ENCODE results near the gene HCFC1. TPM values are rescaled to one million over a fixed set of nuclear protein-coding genes. Genes with fewer than 3 reads are reported as not detected.

HCFC1 gene
- total and polyA plus RNA-seq, 2 of the 8 experiments (the other 6 are each of a cell fraction or from before 2014, with no cell fraction given): 24.9 to 117 TPM

GRCh38 chrX:153958605-153959004 lies 13.0 kb downstream of the HCFC1 start:
- H3K4me1 ChIP-seq (replicated peaks in 1 of 4; ENCODE audit: control insufficient read depth in 3 of 4, insufficient read depth in 4 of 4, low read length in 3 of 4): no peaks in the 10 kb centered on the region
- H3K4me3 ChIP-seq (ENCODE audit: extremely low read depth in 1 of 4, insufficient read depth in 2 of 4, low read depth in 3 of 4, low read length in 4 of 4): no peak overlapping the region
- no peak overlapping the region for H3K23ac ChIP-seq (ENCODE audit: insufficient read length)
- WGBS, 2 experiments (ENCODE audit: extremely low coverage in 1 of 2, insufficient coverage in 1 of 2, insufficient read length in 1 of 2, insufficient replicate concordance in 2 of 2, low coverage in 1 of 2, low lambda C conversion rate in 2 of 2, missing lambda C conversion rate in 1 of 2): 93% methylated on average over 3 of the region's 14 CpGs; no CpG with 5 or more reads in 1 of the 2 experiments
- no peak overlapping the region for H4K5ac ChIP-seq (ENCODE audit: insufficient read length, low read depth, low read length)
- H2AK5ac ChIP-seq (ENCODE audit: low read depth, low read length): no peak overlapping the region
- H3K56ac ChIP-seq (replicated peaks; ENCODE audit: insufficient read length, low read depth, low read length): no peak overlapping the region
- H3K4me2 ChIP-seq (ENCODE audit: insufficient read depth in 1 of 2, low read depth in 2 of 2, low read length in 2 of 2): no peak overlapping the region
- POLR2A ChIA-PET (ENCODE audit: partially characterized antibody): interaction anchor here (1.1 to 5.0 kb wide), 2 partner anchors 9 to 13 kb away, joined by 7 to 26 read pairs; partner anchors contain the start of gene HCFC1
- H3K23me2 ChIP-seq (ENCODE audit: low read depth, low read length): no peaks in the 10 kb centered on the region
- no peak overlapping the region for H2BK15ac ChIP-seq (ENCODE audit: low read length)
- no peak overlapping the region for H4K91ac ChIP-seq (replicated peaks; ENCODE audit: insufficient read length, low read length)
- CTCF ChIA-PET (ENCODE audit: partially characterized antibody): interaction anchor here (0.6 to 1.8 kb wide), 4 partner anchors 8 to 23 kb away, joined by 3 to 8 read pairs (median 5); no protein-coding TSS in a partner anchor
- no peak overlapping the region for H2BK12ac ChIP-seq (ENCODE audit: low read depth, low read length)
- H3K9ac ChIP-seq (replicated peaks in 1 of 4; ENCODE audit: extremely low read depth in 1 of 4, low read depth in 3 of 4, low read length in 3 of 4): no peak overlapping the region
- DNase-seq (ENCODE audit: low read depth in 1 of 2, low spot score in 2 of 2) (no peak), FAIRE-seq (no peak)
- no peak overlapping the region for H2AFZ ChIP-seq (ENCODE audit: low read length)
- H3K27me3 ChIP-seq (replicated peaks in 1 of 4; ENCODE audit: control insufficient read depth in 3 of 4, extremely low read depth in 1 of 4, insufficient read depth in 3 of 4, low read length in 3 of 4): no peaks in the 10 kb centered on the region
- TF ChIP-seq TCF12 (IDR thresholded peaks at IDR 0.05; ENCODE audit: low read depth, low read length) (no peak), CHD2 (IDR thresholded peaks at IDR 0.05; ENCODE audit: low read length) (no peak), ZNF274 (IDR thresholded peaks at IDR 0.05; ENCODE audit: borderline replicate concordance, extremely low read depth, low read length) (no peak), PHF8 (conservative IDR thresholded peaks at IDR 0.05; ENCODE audit: low read depth, low read length) (no peak)
- no peak overlapping the region for H2BK5ac ChIP-seq (ENCODE audit: low read depth, low read length)
- H3K79me1 ChIP-seq (ENCODE audit: low read depth, low read length): no peaks in the 10 kb centered on the region
- H3K9me3 ChIP-seq (ENCODE audit: insufficient read depth in 2 of 2, low read depth in 1 of 2, low read length in 1 of 2): no peaks in the 10 kb centered on the region
- no peak overlapping the region for H3K14ac ChIP-seq (ENCODE audit: insufficient read length)
- peaks cover 17 to 98% (median 60%) of the 10 kb centered on the region in 4 experiments for H3K36me3 ChIP-seq (ENCODE audit: control insufficient read depth in 2 of 4, insufficient read depth in 4 of 4, low read length in 3 of 4)
- peaks cover 2 to 11% of the 10 kb centered on the region in 2 experiments for H4K20me1 ChIP-seq (replicated peaks in 1 of 2; ENCODE audit: control insufficient read depth in 1 of 2, insufficient read depth in 2 of 2, low read length in 2 of 2)
- peaks cover 0 to 14% of the 10 kb centered on the region in 2 experiments; a peak in 2 of 4 replicates for H3K79me2 ChIP-seq (ENCODE audit: control insufficient read depth in 1 of 2, insufficient read depth in 2 of 2, low read length in 2 of 2)
- no peak overlapping the region for H3K18ac ChIP-seq (ENCODE audit: extremely low read depth, low read length)
- no peak overlapping the region for H2BK120ac ChIP-seq (replicated peaks; ENCODE audit: low read depth, low read length)
- H3K4ac ChIP-seq (replicated peaks; ENCODE audit: insufficient read length, low read depth, low read length): no peak overlapping the region
- no peak overlapping the region for H3K27ac ChIP-seq (ENCODE audit: low read depth, low read length)
- H4K8ac ChIP-seq (ENCODE audit: extremely low read depth, insufficient read depth, low read length): no peak overlapping the region
- no peak overlapping the region for H2BK20ac ChIP-seq (ENCODE audit: low read length)
